ENCODE results near the gene SLC37A4. TPM values are rescaled to one million over a fixed set of nuclear protein-coding genes. Genes with fewer than 3 reads are reported as not detected.

Gene SLC37A4
- total RNA-seq, 4 donors from 2014 or later: 14.0 to 25.4 (median 19.5) TPM

- no peak for DNase-seq (ENCODE audit: low spot score in 2 of 2)
- intact Hi-C loops (cut with DNase I; ENCODE audit: low total_unique reads): no loop called here
- 91 to 95% methylated on average over 9 to 10 of the region's 10 CpGs for WGBS, 2 donors
- TF ChIP-seq CTCF (IDR thresholded peaks at IDR 0.05) (no peak), POLR2A (IDR thresholded peaks at IDR 0.05) (no peak)
- no peak overlapping the region for H3K4me3 ChIP-seq (ENCODE audit: low read depth, poor library complexity, severe bottlenecking)
These were observed 23.7 kb upstream of the SLC37A4 start for GRCh38 chr11:119054418-119054817.

GRCh38 chr11:119052163-119052814 is 21.6 kb upstream of the SLC37A4 start:
- TF ChIP-seq CTCF (IDR thresholded peaks at IDR 0.05): no peak
- TF ChIP-seq POLR2A (IDR thresholded peaks at IDR 0.05): no peak
- no peak for DNase-seq (ENCODE audit: low spot score in 2 of 2)
- 85 to 92% methylated on average over 23 of the region's 23 CpGs for WGBS, 2 donors
- intact Hi-C loops (cut with DNase I; ENCODE audit: low total_unique reads): no loop called here
- H3K4me3 ChIP-seq (ENCODE audit: low read depth, poor library complexity, severe bottlenecking): no peak overlapping the region

GRCh38 chr11:119051440-119052162 is 20.9 kb upstream of the SLC37A4 start:
- TF ChIP-seq CTCF (IDR thresholded peaks at IDR 0.05) (no peak), POLR2A (IDR thresholded peaks at IDR 0.05) (no peak)

GRCh38 chr11:119049081-119049480 is 18.4 kb upstream of the SLC37A4 start:
- no peak for DNase-seq (ENCODE audit: low spot score in 2 of 2)
- no peak overlapping the region for H3K4me3 ChIP-seq (ENCODE audit: low read depth, poor library complexity, severe bottlenecking)
- no peak for TF ChIP-seq POLR2A (IDR thresholded peaks at IDR 0.05)
- TF ChIP-seq CTCF (IDR thresholded peaks at IDR 0.05): no peak
- intact Hi-C loops (cut with DNase I; ENCODE audit: low total_unique reads): loop anchor here (10.0 kb wide), 1 partner anchor 146 kb away; no protein-coding TSS in a partner anchor
- WGBS, 2 donors: 91 to 97% methylated on average over 7 of the region's 7 CpGs

More at GRCh38 chr11:119051440-119052162, 20.9 kb upstream of the SLC37A4 start:
- intact Hi-C loops (cut with DNase I; ENCODE audit: low total_unique reads): no loop called here
- WGBS, 2 donors: 74 to 77% methylated on average over 17 of the region's 17 CpGs
- H3K4me3 ChIP-seq (ENCODE audit: low read depth, poor library complexity, severe bottlenecking): no peak overlapping the region
- no peak for DNase-seq (ENCODE audit: low spot score in 2 of 2)

- H3K4me3 ChIP-seq (ENCODE audit: low read depth, poor library complexity, severe bottlenecking): no peak overlapping the region
- no peak for DNase-seq (ENCODE audit: low spot score in 2 of 2)
- TF ChIP-seq POLR2A (IDR thresholded peaks at IDR 0.05) (no peak), CTCF (IDR thresholded peaks at IDR 0.05) (no peak)
- intact Hi-C loops (cut with DNase I; ENCODE audit: low total_unique reads): loop anchor here (10.0 kb wide), 1 partner anchor 146 kb away; no protein-coding TSS in a partner anchor
- WGBS, 2 donors: 86 to 88% methylated on average over 9 of the region's 9 CpGs
These were observed 18.0 kb upstream of the SLC37A4 start for GRCh38 chr11:119048644-119049043.
